Endothelial cell of umbilical vein (primary cell): ENCODE results near the gene REXO2. TPM values are rescaled to one million over a fixed set of nuclear protein-coding genes. Genes with fewer than 3 reads are reported as not detected.

Experiments used
- BruUV-seq: library from RNA; stranded (reverse); fragments of 400-500 nt; replicated peaks from 2 replicates; lab custom pipeline; 2021; lab: Mats Ljungman, UMichigan
- CTCF ChIA-PET: fragments of 300-600, 350-600 bp; sonication (Branson Sonifier 250); formaldehyde crosslinking; loops from one replicate; lab custom pipeline; 2021; ENCODE audit warnings: antibody characterized with exemption, inconsistent platforms; lab: Charles Lee
- POLR2A ChIA-PET: fragments of 300-600, 350-600 bp; sonication (Branson Sonifier 250); formaldehyde crosslinking; loops from one replicate; lab custom pipeline; 2021; ENCODE audit warnings: antibody characterized with exemption, inconsistent platforms; lab: Charles Lee
- DNase-seq: peaks from one replicate; pipeline ENCODE4 v3.0.0-alpha.2; 2011; ENCODE audit warnings: low read depth, low spot score
- FAIRE-seq: peaks from 2 replicates; lab custom pipeline; 2011; peaks lifted over from hg19 to GRCh38; lab: Jason Lieb, UNC
- H2AFZ ChIP-seq: 2 replicates; pipeline ENCODE4 v1.6.0; 2012; ENCODE audit warnings: low read depth, low read length, control low read depth, inconsistent platforms
- H3K27ac ChIP-seq: 2 replicates; pipeline ENCODE4 v1.5.1; 2011; ENCODE audit warnings: low read depth, mild to moderate bottlenecking, control low read depth, low read length, moderate library complexity; ENCODE audit not compliant: insufficient read depth
- H3K27me3 ChIP-seq, 2 experiments: 2 replicates each; pipeline versions ENCODE4 v1.6.0 to v1.6.1; 2011; ENCODE audit warnings: low read length in 2 of 2, mixed read lengths in 1 of 2; ENCODE audit not compliant: control insufficient read depth in 2 of 2, insufficient read depth in 2 of 2
- H3K36me3 ChIP-seq, 2 experiments: 2 replicates in 1 of 2; 3 replicates in 1 of 2; pipeline ENCODE4 v1.5.1; 2011; ENCODE audit warnings: low read length in 2 of 2, mild to moderate bottlenecking in 1 of 2, moderate library complexity in 1 of 2; ENCODE audit not compliant: control insufficient read depth in 2 of 2, insufficient read depth in 2 of 2; ENCODE audit errors: extremely low read depth in 1 of 2
- H3K4me1 ChIP-seq: 3 replicates; pipeline ENCODE4 v1.5.1; 2011; ENCODE audit warnings: mild to moderate bottlenecking, low read length; ENCODE audit not compliant: control insufficient read depth, insufficient read depth; ENCODE audit errors: extremely low read depth
- H3K4me2 ChIP-seq: 2 replicates; pipeline ENCODE4 v1.6.1; 2011; ENCODE audit warnings: low read length, control low read depth, mixed read lengths; ENCODE audit not compliant: insufficient read depth
- H3K4me3 ChIP-seq, 3 experiments: fragments of 200-600 bp in 1 of 3; sonication (generic), shearing (Covaris generic) in 1 of 3; replicated peaks in 1 of 3; 2 replicates each; pipeline ENCODE4 v1.5.1; 2011 to 2016; ENCODE audit warnings: control low read depth in 3 of 3, low read length in 3 of 3, mild to moderate bottlenecking in 2 of 3, inconsistent platforms in 1 of 3, low read depth in 1 of 3, moderate library complexity in 1 of 3; ENCODE audit not compliant: insufficient read depth in 1 of 3
- H3K79me2 ChIP-seq: 2 replicates; pipeline ENCODE4 v1.6.0; 2012; ENCODE audit warnings: low read length, inconsistent platforms; ENCODE audit not compliant: control insufficient read depth, insufficient read depth
- H3K9ac ChIP-seq: replicated peaks from 2 replicates; pipeline ENCODE3; 2011; ENCODE audit warnings: low read length, control low read depth; ENCODE audit not compliant: insufficient read depth; ENCODE audit errors: extremely low read depth
- H3K9me1 ChIP-seq: replicated peaks from 3 replicates; pipeline ENCODE4 v1.6.0; 2011; ENCODE audit warnings: mild to moderate bottlenecking, low read length; ENCODE audit not compliant: control insufficient read depth, insufficient read depth; ENCODE audit errors: extremely low read depth
- H3K9me3 ChIP-seq: replicated peaks from 2 replicates; pipeline ENCODE4 v1.5.1; 2012; ENCODE audit warnings: low read length, inconsistent platforms; ENCODE audit not compliant: control insufficient read depth, insufficient read depth
- H4K20me1 ChIP-seq: replicated peaks from 2 replicates; pipeline ENCODE3; 2011; ENCODE audit warnings: mild to moderate bottlenecking, low read length; ENCODE audit not compliant: control insufficient read depth, insufficient read depth; ENCODE audit errors: extremely low read depth
- EZH2 ChIP-seq: IDR thresholded peaks from 2 replicates; pipeline ENCODE4 v1.6.1; 2012; ENCODE audit warnings: borderline replicate concordance, low read depth, mild to moderate bottlenecking, moderate library complexity, low read length, inconsistent platforms; ENCODE audit not compliant: severe bottlenecking
- FOS ChIP-seq: IDR thresholded peaks from 2 replicates; pipeline ENCODE4 v1.6.1; 2011; ENCODE audit warnings: mild to moderate bottlenecking, low read length, moderate library complexity, borderline replicate concordance; ENCODE audit not compliant: insufficient read depth
- MAX ChIP-seq: IDR thresholded peaks from 2 replicates; pipeline ENCODE4 v1.6.1; 2011; ENCODE audit not compliant: insufficient read depth, insufficient read length
- MYC ChIP-seq: IDR thresholded peaks from one replicate; pipeline ENCODE4 v1.6.1; 2011; ENCODE audit warnings: mild to moderate bottlenecking, low read depth, low read length
- POLR2A ChIP-seq: IDR thresholded peaks from 2 replicates; pipeline ENCODE4 v1.6.1; 2012; ENCODE audit warnings: low read depth, mild to moderate bottlenecking, control low read depth, low read length
- dilution Hi-C: fragments of 300-500 bp; cut with MboI; formaldehyde crosslinking; loops from one replicate; pipeline ENCODE4 v1.15.0; 2019; ENCODE audit warnings: low sequenced_read_pairs; ENCODE audit not compliant: extremely low pct_ligation_motif_present
- intact Hi-C: fragments of 100-400 bp; cut with micrococcal nuclease; formaldehyde crosslinking; loops from one replicate; pipeline ENCODE4 v1.10.0; 2022
- polyA plus RNA-seq, 4 experiments: library from polyadenylated mRNA; depleted of rRNA in 3 of 4; stranded (reverse) in 3 of 4; unstranded in 1 of 4; fragments of >200 nt; gene quantifications; 2 replicates each; pipeline versions ENCODE4 v1.2.1 to v1.2.3, GENCODE V29; 2011 to 2012; ENCODE audit warnings: missing spikeins in 1 of 4
- total RNA-seq: library from RNA; stranded (reverse); gene quantifications from 2 replicates; pipeline ENCODE4 v1.2.3, GENCODE V29; 2021
- TF ChIP-seq, protein P1 (sequence below), 2 donors: IDR thresholded peaks; 1 replicate in 1 of 2; 2 replicates in 1 of 2; pipeline ENCODE4 v1.5.1; 2011; ENCODE audit warnings: low read length in 2 of 2, mild to moderate bottlenecking in 2 of 2, moderate library complexity in 2 of 2, control low read depth in 1 of 2, inconsistent platforms in 1 of 2, low read depth in 1 of 2; ENCODE audit not compliant: insufficient read depth in 1 of 2; ENCODE audit errors: extremely low read depth in 1 of 2

REXO2 gene
- total and polyA plus RNA-seq, 2 donors (not counting 3 experiments of a cell fraction or from before 2014, with no cell fraction given), result 182 to 296 TPM

- no peaks in the 10 kb centered on the region for H3K27me3 ChIP-seq
- H3K9me3 ChIP-seq, result no peaks in the 10 kb centered on the region
- no peaks in the 10 kb centered on the region for H4K20me1 ChIP-seq
- ChIA-PET CTCF (no interaction called here), POLR2A (no interaction called here)
- DNase-seq, result no peak
- no peaks in the 10 kb centered on the region for H3K36me3 ChIP-seq
- H3K27ac ChIP-seq, result no peak overlapping the region
- H3K9ac ChIP-seq, result no peak overlapping the region
- no peaks in the 10 kb centered on the region for H3K79me2 ChIP-seq
- no peak overlapping the region for H3K4me3 ChIP-seq
- BruUV-seq, result no TSS peak
- FAIRE-seq, result no peak
- intact Hi-C loops, result no loop called here
- no peaks in the 10 kb centered on the region for H3K9me1 ChIP-seq
- dilution Hi-C loops, result no loop called here
- H3K4me1 ChIP-seq, result no peaks in the 10 kb centered on the region
- no peak overlapping the region for H2AFZ ChIP-seq
- TF ChIP-seq, protein P1, sequence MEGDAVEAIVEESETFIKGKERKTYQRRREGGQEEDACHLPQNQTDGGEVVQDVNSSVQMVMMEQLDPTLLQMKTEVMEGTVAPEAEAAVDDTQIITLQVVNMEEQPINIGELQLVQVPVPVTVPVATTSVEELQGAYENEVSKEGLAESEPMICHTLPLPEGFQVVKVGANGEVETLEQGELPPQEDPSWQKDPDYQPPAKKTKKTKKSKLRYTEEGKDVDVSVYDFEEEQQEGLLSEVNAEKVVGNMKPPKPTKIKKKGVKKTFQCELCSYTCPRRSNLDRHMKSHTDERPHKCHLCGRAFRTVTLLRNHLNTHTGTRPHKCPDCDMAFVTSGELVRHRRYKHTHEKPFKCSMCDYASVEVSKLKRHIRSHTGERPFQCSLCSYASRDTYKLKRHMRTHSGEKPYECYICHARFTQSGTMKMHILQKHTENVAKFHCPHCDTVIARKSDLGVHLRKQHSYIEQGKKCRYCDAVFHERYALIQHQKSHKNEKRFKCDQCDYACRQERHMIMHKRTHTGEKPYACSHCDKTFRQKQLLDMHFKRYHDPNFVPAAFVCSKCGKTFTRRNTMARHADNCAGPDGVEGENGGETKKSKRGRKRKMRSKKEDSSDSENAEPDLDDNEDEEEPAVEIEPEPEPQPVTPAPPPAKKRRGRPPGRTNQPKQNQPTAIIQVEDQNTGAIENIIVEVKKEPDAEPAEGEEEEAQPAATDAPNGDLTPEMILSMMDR (IDR thresholded peaks at IDR 0.05; ENCODE audit: extremely low read depth in 1 of 2, insufficient read depth in 1 of 2, low read depth in 1 of 2, low read length in 2 of 2), result no peak
- no peak overlapping the region for H3K4me2 ChIP-seq
Observed at GRCh38 chr11:114432893-114433292, 6.4 kb upstream of the REXO2 start.

- dilution Hi-C loops (no loop called here), intact Hi-C loops (no loop called here)
- no peak overlapping the region for H3K4me2 ChIP-seq
- no peaks in the 10 kb centered on the region for H3K27me3 ChIP-seq
- FAIRE-seq, result no peak
- H3K4me1 ChIP-seq, result peaks cover 3% of the 10 kb centered on the region
- no peak overlapping the region for H3K9ac ChIP-seq
- H3K36me3 ChIP-seq, result no peaks in the 10 kb centered on the region
- no peaks in the 10 kb centered on the region for H4K20me1 ChIP-seq
- no peak for TF ChIP-seq FOS
- no peak for TF ChIP-seq MAX
- no peak for TF ChIP-seq EZH2
- no peak for TF ChIP-seq MYC
- TF ChIP-seq POLR2A, result no peak
- TF ChIP-seq, protein P1 (IDR thresholded peaks at IDR 0.05; ENCODE audit: extremely low read depth in 1 of 2, insufficient read depth in 1 of 2, low read depth in 1 of 2, low read length in 2 of 2), result no peak
- H2AFZ ChIP-seq, result no peak overlapping the region
- POLR2A ChIA-PET, result no interaction called here
- BruUV-seq, result no TSS peak
- no peak overlapping the region for H3K27ac ChIP-seq
- CTCF ChIA-PET, result no interaction called here
- H3K9me1 ChIP-seq, result no peaks in the 10 kb centered on the region
- DNase-seq, result no peak
- H3K9me3 ChIP-seq, result no peaks in the 10 kb centered on the region
- no peak overlapping the region for H3K4me3 ChIP-seq
- no peaks in the 10 kb centered on the region for H3K79me2 ChIP-seq
Observed at GRCh38 chr11:114433376-114433775, 5.9 kb upstream of the REXO2 start.
